Inflammatory macrophage treated with lipopolysaccharide for 1 hour (primary cell): ENCODE measurements around the gene SCNN1B.

Source experiments
- DNase-seq, 2 donors: peaks; one replicate each; pipeline ENCODE4 v3.0.0-alpha.2; 2020 to 2022

The SCNN1B gene

DNA sequence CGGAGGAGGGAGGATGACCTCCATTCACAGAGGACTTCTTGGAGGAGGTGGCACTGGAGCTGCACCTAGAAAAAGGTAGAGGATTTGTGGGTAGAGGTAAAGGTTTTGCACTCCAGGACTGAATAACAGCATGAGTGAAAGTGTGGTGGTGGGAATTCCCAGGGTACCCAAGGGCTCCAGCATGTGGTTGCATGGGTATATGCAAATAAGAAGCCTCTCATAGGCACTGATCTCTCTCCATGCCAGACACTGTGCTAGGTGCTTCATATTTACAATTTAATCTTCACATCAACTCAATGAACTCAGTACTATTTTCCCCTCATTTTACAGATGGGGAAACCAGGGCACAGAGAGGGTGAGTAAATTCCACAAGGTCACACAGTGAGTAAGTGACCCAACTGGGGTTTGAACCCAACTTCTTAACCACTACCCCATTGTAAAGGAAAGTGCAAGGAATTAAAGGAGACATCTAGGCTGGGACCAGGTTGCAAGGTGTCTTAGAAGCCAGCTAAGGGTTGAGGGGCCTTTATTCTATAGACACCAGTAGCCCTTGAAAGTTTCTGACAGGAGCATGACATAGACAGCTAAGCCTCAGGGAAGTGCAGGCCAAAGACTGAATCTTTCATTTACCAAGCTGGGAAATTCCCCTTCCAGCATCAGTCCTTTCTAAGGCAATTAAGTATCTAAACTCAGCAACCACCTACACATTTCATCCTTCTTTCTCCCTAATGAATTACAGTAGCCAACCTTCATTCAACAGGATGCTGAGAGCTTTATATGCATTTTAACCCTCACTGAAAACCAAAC is 21.3 kb downstream of the SCNN1B start:
- DNase-seq: peak in 1 of 2 donors; percentile 9

DNA sequence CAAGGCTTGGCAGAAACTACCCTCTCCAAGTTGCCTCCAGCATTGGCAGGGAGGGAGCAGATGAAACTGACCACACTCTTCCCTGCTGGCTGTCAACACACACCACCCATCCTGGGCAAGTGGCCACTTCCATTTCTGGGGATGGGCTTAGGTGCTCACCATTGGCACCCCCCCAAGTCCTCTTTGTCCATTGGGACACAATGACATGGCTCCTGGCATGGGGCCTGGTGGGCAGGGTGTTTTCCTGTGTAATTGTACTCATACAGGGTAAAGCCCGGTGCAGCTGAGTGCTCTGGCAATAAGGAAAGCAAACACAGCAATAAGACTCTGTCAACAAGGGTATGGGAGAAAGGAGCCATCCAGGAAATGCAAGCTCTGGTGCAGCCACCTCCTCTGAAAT is 22.6 kb downstream of the SCNN1B start:
- no peak for DNase-seq

DNA sequence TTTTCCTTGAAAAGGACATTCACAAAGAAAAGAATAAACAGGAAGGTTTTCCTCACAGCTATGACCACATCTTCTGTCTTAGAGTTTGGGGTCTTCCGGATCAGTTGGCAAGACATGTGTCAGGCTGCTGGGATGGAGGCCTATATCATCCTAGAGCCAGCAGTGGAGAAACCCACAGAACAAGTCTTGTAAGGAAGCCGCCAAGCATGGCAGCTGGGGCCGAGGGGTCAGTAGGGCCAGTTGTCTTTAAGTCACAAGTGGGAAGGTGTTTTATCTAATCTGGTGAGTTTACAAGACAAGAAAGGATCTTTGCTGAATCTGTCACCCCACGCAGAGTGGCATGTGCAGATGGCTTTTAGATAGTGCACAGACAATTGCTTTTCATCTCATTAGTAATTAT is 25.7 kb downstream of the SCNN1B start:
- no peak for DNase-seq

DNA sequence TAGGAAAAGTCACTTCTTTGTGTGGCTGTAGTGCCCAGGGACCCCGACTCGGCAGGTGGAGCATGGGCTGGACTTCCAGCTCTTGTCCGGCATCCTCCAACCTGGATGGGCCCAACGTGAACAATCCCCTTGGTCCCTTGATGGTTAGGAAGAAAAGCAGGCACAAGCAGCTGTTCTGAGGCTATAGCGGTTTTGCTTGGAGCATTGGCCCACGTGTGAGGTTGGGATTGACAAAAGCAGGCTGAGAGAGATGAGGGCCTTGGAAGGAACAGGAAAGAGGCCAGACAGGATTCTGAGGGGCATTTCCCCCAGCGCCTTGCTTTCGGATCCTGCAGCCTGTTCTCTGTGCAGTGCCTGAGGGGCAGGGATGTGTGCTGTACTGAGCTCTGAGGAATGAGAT is 28.1 kb downstream of the SCNN1B start:
- no peak for DNase-seq

DNA sequence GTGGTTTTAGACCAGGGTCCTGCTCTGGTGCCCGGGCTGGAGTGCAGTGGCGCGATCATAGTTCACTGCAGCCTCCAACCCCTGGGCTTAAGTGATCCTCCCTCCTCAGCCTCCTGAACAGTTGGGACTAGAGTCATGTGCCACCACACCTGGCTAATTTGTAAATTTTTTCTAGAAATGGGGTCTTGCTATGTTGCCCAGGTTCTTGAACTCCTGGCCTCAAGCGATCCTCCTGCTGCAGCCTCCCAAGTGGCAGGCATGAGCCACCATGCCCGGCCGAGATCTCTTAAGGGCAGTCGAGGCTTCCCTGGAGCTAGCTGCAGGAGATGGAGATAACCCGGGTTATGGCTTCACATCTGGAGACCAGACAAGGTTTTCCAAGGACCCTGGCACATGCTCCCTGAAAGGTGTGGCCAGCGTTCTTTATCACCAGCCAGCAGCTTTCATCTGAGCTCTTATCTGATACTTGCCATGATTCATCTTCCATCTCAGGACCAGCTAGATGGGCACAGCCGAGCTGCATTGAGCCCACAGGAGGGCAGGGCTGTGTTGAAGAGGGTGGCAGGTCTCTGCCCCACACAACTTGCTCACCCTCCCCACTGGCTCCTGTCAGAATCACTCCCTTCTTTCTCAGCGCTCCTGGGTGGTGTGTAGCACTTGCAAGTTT is 28.6 kb downstream of the SCNN1B start:
- DNase-seq: no peak

DNA sequence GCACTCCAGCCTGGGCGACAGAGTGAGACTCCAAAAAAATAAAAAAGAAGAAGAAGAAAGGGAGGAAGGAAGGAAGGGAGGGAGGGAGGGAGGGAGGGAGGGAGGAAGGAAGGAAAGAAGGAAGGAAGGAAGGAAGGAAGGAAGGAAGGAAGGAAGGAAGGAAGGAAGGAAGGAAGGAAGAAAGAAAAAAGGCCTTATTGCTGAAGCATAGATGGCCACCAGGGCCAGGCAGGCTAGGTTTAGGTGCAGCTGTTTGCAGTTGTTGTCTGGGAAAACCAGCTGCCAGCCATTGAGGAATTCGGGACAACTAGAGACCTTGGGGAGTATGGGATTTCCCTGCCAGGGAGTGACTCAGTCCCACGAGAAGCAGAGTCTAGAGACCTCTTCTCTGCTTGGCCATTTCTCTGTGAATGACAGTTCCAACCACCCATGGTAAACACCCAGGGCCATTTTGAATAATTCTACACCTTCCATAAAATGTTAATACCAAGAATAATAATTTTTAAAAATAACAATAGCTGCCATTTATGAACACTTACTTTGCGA is 31.0 kb downstream of the SCNN1B start:
- DNase-seq: no peak

DNA sequence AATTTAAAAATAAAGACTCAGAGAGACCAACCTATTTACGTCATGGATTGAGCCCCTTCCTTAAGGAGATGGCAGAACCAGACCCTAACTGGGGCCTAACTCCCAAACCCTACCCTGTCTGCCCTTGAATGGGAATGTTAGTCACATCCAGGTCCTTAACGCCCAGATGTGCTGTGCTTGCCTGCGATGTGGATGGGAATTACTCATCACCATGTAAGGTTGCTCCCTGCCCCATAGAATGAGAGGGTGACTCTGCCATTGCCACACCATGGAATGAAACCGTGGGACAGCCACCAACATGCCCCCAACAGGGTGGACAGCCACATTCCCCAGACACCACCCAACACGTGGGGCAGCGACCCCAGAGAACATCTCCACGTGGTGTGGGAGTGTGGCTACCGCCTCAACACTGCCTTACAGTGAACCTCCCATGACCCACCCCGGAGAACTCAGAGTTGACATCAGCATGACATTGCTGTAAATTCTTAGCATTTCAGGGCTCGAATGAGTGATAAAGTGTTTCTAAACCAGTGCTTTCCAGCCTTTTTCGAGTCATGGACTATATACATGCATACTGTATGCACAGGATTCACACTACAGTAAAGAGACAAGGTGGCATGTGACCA is 31.8 kb downstream of the SCNN1B start:
- DNase-seq: no peak

DNA sequence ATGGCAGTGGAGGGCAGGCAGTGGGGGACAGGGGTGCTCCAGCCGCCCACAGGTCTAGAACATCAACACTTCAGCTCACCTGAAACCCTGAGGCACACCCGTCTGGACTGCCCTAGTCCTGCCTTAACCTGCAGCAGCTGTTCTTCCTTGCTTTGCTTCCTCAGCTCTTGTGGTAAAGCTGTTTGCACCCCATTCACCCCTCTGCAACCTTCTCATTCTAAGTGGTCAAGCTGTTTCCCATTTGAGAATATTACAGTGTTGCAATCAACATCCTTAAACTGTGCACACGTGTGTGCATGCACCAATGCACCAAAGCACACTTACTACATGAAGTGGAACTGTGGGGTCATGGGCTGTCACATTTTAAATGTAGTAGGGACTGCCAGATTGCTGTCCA is 32.4 kb downstream of the SCNN1B start:
- DNase-seq: no peak

DNA sequence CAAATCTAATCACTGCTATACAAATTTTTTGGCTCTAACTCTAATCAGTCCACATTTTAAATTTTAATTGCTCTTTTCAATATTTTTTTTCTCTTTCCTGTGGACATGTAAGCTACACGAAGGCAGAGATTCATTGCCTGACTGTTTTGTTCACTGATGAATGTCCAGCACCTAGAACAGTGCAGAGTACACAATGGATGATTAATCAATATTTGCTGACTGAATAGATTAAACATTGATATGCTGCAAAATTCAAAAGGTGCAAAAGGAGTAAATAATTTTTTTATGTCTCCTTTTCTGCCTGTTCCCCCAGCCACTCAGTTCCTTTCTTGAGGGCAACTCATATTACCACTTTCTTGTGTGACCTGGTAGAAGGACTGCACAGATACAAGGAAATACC is 32.8 kb downstream of the SCNN1B start:
- DNase-seq: no peak

DNA sequence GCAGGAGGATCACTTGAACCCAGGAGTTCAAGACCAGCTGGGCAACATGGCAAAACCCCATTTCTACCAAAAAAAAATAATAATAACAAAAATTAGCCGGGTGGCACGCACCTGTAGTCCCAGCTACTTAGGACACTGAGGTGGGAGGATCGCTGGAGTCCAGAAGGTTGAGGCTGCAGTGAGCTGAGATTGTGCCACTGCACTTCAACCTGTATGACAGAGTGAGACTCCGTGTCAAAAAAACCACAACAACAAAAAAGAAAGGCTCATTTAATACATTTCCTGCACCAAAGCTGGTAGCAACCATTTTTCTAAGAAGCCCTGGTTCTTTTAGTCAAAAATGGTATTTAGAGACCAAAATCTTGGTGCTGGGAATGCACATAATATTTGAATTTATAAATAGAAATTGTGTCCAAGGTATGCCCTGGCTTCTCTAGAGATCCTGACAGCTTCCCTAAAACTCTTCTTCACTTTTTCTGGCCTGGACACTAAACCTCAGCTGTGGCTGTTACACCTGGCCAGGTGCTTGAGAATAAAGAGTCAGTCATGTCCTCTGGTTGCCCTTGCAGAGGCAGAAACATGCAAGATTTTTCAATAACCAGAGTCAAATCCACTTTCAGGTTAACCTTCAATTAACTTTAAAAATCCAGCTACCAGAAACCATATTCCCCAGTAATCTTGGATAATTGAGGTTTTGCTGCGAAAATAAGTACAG is 35.9 kb downstream of the SCNN1B start:
- no peak for DNase-seq

DNA sequence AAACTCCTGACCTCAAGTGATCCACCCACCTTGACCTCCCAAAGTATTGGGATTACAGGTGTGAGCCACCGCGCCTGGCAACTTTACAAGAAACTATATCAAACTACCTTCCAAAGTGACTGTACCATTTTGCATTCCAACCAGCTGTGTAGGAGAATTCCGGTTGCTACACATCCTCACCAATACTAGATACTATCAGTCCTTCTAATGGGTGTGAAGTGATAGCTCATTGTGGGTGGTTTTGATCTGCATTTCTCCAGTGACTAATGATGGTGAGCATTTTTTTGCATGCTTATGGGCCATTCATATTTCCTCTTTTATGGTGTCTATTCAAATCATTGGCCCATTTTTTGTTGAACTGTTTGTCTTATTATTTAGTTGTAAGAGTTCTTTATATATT is 37.7 kb downstream of the SCNN1B start:
- no peak for DNase-seq

DNA sequence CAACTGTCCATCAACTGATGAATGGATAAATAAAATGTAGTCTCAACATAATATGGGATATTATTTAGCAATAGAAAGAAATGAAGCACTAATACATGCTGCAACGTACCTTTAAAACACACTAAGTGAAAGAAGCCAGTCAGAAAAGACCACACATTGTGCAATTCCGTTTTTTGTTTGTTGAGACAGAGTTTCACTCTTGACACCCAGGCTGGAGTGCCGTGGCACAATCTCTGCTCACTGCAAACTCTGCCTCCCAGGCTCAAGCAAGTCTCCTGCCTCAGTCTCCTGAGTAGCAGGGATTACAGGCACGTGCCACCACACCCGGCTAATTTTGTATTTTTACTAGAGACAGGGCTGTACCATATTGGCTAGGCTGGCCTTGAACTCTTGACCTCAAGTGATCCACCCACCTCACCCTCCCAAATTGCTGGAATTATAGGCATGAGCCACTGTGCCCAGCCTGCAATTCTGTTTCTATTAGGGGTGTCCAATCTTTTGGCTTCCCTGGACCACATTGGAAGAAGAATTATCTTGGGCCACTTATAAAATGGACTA is 40.1 kb downstream of the SCNN1B start:
- no peak for DNase-seq

DNA sequence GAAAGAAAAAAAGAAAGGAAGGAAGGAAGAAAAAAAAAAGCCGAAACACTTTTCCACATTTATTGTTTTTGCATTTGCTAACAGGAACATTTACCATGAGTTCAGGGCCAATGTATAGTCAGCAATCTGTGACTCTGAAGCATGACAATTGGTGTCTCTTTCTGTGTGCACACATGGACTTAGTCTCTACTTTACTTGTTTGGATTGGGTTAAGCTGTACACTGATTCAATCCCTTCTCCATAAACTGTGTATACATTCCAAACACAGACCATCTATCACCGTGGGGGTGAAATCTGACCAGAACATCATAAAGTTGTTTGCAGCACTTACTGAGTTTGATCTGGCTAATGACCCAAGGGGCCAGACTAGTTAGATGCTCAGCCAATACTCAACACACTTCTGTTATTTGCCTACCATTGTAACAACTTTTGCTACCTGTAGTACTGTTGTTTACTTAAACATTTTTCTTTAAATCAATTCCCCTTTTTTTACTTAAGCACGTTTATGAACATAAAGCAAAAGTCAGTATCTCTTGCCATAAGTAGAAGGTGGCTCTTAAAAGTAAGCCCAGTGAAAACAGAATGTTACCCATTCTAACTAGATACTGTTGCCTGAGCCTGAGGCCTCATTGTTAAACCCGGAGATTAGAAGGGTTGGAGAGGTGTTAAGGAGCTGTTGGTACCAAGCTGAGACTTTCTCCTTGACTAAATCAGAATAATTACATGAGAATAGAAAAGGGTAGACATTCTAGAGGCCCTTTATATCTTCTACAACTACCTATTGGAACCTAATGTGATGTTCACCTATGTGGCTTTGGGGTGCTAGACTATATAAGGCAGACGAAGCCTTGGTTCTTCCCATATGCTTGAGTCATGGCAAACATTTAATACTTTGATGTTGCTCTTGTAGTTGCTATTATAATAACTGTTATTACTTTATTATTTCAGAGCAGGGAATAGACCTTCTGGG is 41.8 kb downstream of the SCNN1B start:
- DNase-seq: no peak

DNA sequence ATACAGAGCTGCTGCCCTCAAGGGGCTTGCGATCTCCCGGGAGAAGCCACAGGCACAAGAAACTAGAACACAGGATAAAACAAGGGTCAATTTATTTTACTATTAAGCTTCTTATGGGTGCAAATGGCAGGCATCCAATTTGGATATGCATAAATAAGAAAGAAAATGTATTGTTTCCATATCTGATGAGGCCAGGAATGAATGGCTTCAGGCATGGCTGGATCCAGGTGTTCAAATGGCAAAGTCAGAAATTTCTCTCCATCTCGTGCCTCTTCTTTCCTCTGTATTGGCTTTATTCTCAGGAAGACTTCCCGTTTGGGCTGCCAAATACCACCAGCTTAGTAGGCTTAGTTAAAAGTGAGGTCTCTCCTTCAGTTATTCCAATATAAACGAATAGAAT is 43.1 kb downstream of the SCNN1B start:
- DNase-seq: no peak

DNA sequence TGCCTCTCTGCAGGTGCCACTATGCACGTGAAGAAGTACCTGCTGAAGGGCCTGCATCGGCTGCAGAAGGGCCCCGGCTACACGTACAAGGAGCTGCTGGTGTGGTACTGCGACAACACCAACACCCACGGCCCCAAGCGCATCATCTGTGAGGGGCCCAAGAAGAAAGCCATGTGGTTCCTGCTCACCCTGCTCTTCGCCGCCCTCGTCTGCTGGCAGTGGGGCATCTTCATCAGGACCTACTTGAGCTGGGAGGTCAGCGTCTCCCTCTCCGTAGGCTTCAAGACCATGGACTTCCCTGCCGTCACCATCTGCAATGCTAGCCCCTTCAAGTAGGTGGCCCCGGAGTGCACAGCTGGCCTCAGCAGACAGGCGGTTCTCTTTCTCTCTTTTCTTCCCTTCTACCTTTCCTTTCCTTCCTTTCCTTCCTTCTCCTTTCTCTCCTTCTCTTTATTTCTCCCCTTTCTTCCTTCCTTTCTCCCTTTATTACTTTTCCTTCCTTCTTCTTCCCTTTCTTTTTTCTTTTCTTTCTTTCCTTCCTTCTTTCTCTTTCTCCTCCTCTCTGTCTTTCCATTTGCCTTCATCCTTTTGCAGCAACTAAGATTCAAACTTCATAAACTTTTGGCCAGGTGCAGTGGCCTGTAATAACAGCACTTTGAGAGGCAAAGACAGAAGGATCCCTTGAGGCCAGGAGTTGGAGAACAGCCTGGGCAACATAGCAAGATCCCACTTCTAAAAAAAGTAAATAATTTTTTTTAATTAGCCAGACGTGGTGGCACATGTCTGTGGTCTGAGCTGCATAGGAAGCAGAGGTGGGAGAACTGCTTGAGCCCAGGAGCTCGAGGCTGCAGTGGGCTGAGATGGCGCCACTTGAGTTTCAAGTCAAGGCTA is 46.7 kb downstream of the SCNN1B start:
- DNase-seq: no peak

DNA sequence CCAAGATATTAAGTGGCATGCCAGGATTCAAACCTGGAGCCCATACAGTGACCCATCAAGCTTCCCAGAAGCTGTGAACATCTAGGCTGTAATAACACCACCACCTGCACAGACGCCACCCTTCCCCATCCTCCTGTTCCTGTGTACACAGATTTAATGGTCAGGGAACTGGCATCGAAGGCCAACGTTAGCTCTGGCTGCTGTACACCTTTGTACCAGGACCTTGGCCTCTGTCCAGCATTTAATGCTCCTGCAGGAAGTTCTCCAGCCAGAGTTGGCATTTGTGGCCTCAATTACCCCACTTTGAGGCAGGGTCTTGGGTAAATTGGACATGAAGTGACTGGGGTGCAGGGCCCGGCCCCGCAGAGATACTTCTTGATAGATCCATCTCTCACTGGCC is 49.3 kb downstream of the SCNN1B start:
- no peak for DNase-seq

DNA sequence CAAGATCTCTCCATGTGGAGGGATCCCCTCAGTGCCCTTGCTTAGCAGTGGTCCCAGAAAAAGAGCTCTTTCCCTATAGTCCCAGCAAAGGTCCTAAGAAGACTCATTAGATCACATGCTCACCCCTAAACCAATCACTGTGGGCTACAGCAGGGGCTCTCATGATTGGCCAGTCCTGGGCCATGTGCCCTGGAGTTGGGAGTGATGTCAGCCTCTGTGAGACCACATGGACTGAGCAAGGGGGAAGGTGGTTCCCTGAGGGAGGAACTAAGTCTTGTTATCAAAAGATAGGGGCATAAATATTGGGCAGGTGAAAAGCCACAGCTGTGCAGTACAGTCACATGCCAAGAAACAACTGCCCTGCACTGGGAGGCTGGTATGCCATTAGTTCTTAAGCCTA is 51.3 kb downstream of the SCNN1B start:
- no peak for DNase-seq

DNA sequence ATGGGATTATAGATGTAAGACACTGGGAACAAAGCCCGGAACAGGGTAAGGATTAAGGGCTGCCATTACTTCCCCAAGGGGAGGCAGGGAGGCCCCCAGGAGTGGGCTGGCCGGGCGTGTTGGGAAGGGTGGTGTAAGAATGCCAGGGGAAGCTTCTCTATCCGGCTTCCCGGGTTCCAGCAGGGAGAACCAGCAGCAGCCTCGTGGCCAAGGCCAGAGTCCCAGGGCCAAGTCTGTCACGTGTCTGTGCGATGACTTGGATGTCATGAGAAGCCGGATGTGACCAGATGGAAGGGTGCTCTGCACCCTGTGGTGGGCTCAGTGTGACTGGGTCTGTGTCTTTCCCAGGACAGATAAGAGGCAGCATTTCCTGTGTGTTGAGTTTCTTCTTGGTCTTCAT is 52.1 kb downstream of the SCNN1B start:
- DNase-seq: no peak

DNA sequence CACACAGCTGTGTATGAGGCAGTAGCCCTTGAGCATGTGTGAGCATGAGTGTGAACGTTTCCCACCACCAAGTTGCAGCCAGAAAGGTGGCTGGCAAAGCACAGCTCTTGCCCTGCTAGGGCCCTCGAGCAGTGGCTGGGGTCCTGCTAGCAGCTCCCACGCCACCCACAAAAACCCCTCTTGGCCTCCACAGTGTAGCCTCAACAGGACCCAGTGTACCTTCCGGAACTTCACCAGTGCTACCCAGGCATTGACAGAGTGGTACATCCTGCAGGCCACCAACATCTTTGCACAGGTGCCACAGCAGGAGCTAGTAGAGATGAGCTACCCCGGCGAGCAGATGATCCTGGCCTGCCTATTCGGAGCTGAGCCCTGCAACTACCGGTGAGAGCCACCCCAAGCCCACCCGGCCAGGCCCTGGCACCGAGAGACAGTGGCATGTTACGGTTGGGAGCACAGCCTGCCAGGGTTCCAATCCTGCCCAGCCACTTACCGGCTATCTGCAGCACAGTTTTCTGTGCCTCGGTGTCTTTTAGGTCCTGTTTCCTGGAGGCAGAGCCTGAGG is 53.1 kb downstream of the SCNN1B start:
- DNase-seq: no peak

DNA sequence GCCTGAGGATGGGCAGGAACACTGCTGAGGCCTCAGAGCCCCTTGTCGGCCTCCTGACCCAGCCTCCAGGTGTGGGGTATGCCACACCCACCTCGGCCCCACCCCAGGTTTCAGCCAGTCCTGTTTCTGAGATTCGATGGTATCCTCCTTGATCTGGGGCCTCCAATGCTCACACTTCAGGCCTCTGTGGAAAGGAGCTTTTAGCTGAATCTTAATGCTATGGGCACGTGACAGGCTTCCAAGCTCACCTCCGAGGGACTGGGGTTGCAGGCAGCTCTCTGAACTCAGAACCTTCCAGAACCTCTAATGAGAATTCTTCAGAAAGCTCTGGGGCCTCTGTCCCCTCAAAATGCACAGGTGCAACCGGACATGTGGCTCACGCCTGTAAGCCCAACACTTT is 54.8 kb downstream of the SCNN1B start:
- no peak for DNase-seq
